ENCODE measurements around the gene FZD4. TPM values are rescaled to one million over a fixed set of nuclear protein-coding genes. Genes with fewer than 3 reads are reported as not detected.
A peak's percentile ranks its signal among the peaks of the same experiment; 100 is the strongest.
"Not testable (repeated sequence)": the region's sequence is repeated elsewhere in the genome, so short reads cannot be mapped to it uniquely, and the experiment has no call there.

FZD4 gene
- total RNA-seq (2014; rRNA removed; shearing (Covaris generic)) = 2.6 and 3.2 TPM in 2 replicates

GRCh38 chr11:86955361-86956120 lies at the start of gene FZD4:
TSS of gene FZD4 (minus strand) at chr11:86955395. CDS start at chr11:86955085, 310 bp downstream.
- DNase-seq (ENCODE audit: low read depth) = peak; percentile 89

DNA sequence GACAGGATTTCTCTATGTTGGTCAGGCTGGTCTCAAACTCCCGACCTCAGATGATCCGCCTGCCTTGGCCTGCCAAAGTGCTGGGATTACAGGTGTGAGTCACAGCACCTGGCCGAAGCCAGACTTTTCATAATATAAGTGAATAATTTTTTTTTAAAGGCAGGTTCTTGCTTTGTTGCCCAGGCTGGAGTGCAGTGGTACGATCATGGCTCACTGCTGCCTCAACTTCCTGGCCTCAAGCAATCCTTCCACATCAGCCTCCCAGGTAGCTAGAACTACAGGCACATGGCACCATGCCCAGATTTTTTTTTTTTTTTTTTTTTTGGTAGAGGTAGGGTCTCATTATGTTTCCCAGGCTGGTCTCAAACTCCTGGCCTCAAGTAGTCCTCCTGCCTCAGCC lies 49.1 kb upstream of the FZD4 start:
- DNase-seq (ENCODE audit: low read depth) = not testable (repeated sequence)

DNA sequence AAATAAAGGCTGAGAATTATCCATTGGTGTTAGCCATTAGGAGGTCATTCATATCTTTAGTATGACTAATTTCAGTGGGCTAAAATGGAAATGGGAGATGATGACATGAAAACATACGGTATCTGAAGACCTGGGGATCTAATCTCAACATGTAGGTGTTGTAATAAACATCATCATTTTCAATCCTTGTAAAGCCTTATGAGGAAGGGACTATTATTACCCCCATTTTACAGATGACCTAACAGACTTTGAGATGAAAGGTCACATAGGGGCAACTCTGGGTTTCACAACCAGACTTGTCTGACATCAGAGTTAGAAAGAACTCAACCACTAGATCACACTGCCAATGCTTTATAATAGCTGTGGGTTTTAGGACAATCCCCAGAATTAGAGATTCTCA lies 47.7 kb upstream of the FZD4 start:
- DNase-seq (ENCODE audit: low read depth) = no peak

DNA sequence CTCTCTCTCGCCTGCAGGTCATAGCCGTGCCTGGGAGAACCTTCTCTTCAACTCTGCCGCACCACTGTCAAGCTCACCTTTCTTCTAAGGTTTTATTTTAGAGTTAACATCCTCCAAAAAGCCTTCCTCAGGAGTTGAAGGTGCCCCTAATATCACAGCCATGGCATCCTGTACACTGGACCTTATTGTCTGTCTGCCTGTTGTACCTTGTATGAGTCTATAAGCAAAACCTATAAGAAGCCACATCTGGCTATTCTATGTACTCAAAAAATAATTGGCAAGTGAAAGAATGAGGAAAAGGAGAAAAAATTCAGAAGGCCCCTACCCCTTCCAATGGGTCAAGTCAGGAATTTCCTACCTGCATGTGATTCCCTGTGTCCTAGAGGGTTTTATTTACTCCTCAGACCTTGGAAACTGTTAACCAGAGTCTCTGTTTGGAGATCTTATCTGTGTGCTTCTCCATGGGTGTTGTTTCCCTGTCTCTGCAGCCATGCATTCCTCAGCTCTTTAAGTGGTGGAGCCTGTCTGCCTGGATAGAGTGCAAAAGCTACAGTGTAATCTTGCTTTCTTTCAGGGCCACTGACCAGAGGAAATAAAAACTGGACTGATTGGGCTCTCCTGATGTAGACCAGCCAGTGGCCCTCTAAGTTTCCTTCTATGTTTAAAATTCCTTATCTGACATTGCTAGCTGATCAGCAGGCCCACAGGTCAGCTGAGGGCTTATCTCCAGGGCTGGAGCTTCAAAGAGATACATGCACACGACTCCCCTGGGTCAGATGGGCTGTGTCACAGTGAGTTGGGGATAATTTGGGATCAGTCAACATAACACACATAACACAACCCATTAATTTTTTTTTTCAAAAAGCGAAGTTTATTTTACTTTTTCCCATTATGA lies 44.9 kb upstream of the FZD4 start:
- no peak for DNase-seq (ENCODE audit: low read depth)

GRCh38 chr11:86999388-86999787 lies 44.2 kb upstream of the FZD4 start:
- no peak for DNase-seq (ENCODE audit: low read depth)

DNA sequence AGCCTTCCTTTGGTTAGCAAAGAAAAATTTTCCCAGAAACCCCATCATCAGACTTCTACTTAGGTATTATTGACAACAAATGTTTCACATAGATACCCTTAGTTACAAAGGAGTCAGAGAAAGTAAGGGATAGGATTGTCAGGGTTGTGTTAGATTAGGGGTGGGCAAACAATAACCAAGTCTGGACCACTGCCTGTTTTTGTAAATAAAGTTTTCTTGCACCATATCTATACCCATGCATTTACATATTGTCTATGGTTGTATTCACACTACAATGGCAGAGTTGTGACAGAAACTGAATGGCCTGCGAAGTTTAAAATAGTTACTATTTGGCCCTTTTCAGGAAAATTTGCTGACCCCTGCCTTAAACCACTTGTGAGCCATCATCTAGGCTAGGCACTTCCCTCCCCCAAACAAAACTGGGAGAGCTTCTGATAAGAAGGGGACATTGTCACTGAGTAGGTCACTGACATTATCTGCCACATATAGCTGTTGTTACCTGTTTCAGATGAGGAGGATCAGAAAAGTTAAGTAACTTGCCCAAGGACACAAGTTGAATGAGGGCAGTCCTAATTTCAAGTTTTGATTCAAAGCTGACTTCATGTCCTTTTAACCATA lies 41.9 kb upstream of the FZD4 start:
- DNase-seq (ENCODE audit: low read depth) = no peak

- no peak for DNase-seq (ENCODE audit: low read depth)
Observed at GRCh38 chr11:86993031-86993430, 37.8 kb upstream of the FZD4 start.

GRCh38 chr11:86992340-86992739 lies 37.1 kb upstream of the FZD4 start:
- not testable (repeated sequence) for DNase-seq (ENCODE audit: low read depth)

DNA sequence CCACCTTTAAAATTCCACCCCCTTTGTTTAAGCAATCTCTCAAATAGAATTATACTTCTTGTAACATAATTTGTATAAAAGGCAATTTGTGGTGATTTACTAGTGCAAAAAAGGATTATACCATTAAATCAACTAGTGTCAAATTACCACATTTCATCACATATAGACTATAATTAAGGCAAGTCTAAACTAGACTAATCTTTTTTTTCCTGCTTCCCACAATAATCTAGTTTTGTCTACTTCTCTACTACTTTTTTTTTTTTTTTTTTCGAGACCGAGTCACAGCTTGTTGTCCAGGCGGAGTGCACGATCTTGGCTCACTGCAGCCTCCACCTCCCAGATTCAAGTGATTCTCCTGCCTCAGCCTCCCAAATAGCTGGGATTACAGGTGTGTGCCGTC lies 36.1 kb upstream of the FZD4 start:
- DNase-seq (ENCODE audit: low read depth) = no peak

DNA sequence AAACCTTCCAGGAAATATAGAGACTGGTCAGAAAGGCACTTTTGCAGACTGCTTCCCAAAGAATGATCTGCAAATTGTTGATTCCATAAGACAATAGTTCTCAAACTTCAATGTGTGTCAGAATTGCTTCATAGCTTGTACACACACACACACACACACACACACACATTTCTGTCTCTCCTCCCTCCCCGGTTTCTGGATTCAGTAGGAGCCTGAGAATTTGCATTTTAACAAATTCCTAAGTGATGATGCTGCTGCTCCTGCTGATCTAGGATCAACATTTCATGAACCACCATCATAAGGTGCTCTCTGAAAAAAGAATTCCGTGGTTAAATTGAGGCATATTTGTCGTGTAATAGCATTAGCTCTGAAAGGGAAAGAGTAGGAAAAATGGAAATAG lies 35.3 kb upstream of the FZD4 start:
- DNase-seq (ENCODE audit: low read depth) = peak; percentile 52

GRCh38 chr11:86990031-86990430 lies 34.8 kb upstream of the FZD4 start:
- DNase-seq (ENCODE audit: low read depth) = no peak

DNA sequence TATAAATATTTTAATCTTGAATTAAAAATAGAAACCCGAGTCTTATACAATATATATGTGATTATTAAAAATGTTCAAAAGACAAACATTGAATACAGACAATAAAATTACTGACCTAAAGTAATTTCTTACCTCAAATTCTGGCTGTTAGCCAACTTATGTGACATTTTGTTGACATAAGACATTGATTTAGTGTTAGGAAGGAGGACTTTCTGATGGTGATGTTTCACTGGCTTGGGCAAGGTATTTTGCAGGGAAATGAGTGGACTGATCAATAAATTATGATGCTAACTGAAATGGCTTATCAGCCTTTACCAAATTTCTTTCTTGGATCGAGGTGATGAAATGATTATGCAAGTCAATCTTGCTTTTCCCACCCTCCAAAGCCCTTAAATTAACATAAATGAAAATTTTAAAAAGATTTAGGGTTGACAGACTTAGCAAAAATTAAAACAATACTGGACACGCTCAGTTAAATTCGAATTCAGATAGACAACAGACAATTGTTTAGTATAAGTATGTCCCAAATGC lies 33.2 kb upstream of the FZD4 start:
- no peak for DNase-seq (ENCODE audit: low read depth)

DNA sequence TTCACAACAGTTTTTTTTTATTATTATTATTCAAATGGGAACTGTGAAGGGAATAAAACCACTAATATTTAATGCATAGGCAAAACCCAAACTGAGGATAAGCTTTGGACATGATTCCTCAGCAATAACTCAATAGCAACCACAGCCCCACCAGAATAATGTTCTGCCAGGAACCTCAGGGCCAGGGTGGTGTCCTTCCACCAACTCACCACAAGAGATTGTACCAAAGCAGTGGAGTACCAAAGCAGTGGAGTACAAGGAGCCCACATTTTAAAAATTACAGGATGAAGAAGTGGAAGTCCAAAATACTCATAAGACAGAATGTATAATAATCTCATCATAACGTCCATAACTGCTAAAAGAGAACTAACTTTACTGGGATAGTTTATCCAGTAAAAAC lies 32.5 kb upstream of the FZD4 start:
- DNase-seq (ENCODE audit: low read depth) = no peak

GRCh38 chr11:86984701-86985100 lies 29.5 kb upstream of the FZD4 start:
- DNase-seq (ENCODE audit: low read depth) = no peak

- no peak for DNase-seq (ENCODE audit: low read depth)
Observed at GRCh38 chr11:86983021-86983488, 27.9 kb upstream of the FZD4 start.

GRCh38 chr11:86981777-86982540 lies 26.8 kb upstream of the FZD4 start:
- no peak for DNase-seq (ENCODE audit: low read depth)

- no peak for DNase-seq (ENCODE audit: low read depth)
Observed at GRCh38 chr11:86980086-86980796, 25.0 kb upstream of the FZD4 start.

DNA sequence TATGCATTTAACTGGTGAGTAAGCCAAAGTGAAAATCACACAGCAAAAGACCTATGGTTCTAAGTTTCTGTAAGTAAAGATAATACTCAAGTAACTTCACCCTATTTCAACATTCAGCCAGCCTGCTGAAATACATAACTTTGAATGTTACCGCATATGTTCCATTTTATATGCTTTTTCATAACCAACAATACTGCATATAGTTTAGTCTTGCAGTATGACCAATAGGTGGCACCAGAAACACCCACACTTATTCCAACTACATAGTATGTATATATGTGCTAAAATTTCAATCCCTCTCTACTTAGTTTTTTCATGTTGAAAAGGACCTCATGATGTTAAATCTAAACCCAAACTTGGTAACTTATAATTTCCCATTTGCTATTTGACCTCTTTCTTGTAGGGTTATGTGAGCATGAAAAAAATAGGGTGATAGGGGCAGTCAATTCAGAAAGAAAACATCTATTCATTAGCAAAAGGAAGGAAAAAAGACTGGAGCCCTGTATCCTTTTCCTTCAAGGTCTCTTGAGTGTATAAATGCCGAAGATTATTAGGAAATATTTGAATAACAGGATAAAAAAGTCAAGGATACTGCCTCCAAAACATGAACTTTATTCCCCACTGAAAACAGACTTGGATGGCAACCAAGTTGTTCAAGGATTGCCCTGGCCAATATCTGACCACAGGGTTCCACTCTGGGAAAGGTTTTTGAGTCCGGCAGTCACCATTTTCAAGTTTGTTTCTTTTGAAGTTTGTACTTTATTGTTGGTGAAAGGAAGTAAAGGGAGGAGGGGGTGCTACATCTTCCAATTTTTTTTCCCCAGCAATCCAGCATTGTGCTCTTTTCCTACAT lies 23.8 kb upstream of the FZD4 start:
- DNase-seq (ENCODE audit: low read depth) = peak; percentile 35

GRCh38 chr11:86978247-86978646 lies 23.1 kb upstream of the FZD4 start:
- no peak for DNase-seq (ENCODE audit: low read depth)

All from RPMI7951 (cell line).